Common myeloid progenitor, CD34-positive (primary cell): ENCODE measurements around the gene KRT81. TPM values are rescaled to one million over a fixed set of nuclear protein-coding genes. Genes with fewer than 3 reads are reported as not detected.

Experiments used
- CTCF ChIA-PET: fragments of 350-600 bp; sonication (Branson Sonifier 250); formaldehyde crosslinking; loops from one replicate; lab custom pipeline; 2021; ENCODE audit warnings: antibody characterized with exemption; lab: Charles Lee
- POLR2A ChIA-PET: fragments of 350-600 bp; sonication (Branson Sonifier 250); formaldehyde crosslinking; loops from one replicate; lab custom pipeline; 2021; ENCODE audit warnings: antibody characterized with exemption; lab: Charles Lee
- DNase-seq, 3 donors: peaks; one replicate each; pipeline versions ENCODE4 v3.0.0 to v3.0.0-alpha.2; 2013
- H3K27ac ChIP-seq, 2 experiments: 1 replicate in 1 of 2; 2 replicates in 1 of 2; pipeline ENCODE4 v1.7.0; 2013; ENCODE audit warnings: inconsistent platforms in 2 of 2, low read length in 2 of 2, mild to moderate bottlenecking in 2 of 2, low read depth in 1 of 2, moderate library complexity in 1 of 2; ENCODE audit not compliant: severe bottlenecking in 2 of 2, insufficient read depth in 1 of 2, poor library complexity in 1 of 2
- H3K27me3 ChIP-seq, 5 experiments: replicated peaks in 2 of 5; 1 replicate in 3 of 5; 2 replicates in 2 of 5; pipeline versions ENCODE4 v1.6.1 to v1.7.0; 2013; ENCODE audit warnings: low read length in 4 of 5, mild to moderate bottlenecking in 2 of 5, moderate library complexity in 2 of 5, inconsistent platforms in 1 of 5; ENCODE audit not compliant: insufficient read depth in 5 of 5, control insufficient read depth in 4 of 5
- H3K36me3 ChIP-seq, 4 experiments: 1 replicate in 2 of 4; 2 replicates in 2 of 4; pipeline versions ENCODE4 v1.6.1 to v1.7.0; 2013; ENCODE audit warnings: low read length in 3 of 4, control low read depth in 1 of 4, mild to moderate bottlenecking in 1 of 4; ENCODE audit not compliant: control insufficient read depth in 4 of 4, insufficient read depth in 4 of 4
- H3K4me1 ChIP-seq, 4 experiments: 1 replicate in 3 of 4; 2 replicates in 1 of 4; pipeline versions ENCODE4 v1.6.1 to v1.7.1; 2013; ENCODE audit warnings: low read length in 3 of 4, mild to moderate bottlenecking in 3 of 4, control low read depth in 1 of 4, inconsistent platforms in 1 of 4, moderate library complexity in 1 of 4; ENCODE audit not compliant: control insufficient read depth in 4 of 4, insufficient read depth in 4 of 4; ENCODE audit errors: control extremely low read depth in 1 of 4
- H3K4me3 ChIP-seq, 7 experiments: 1 replicate in 4 of 7; 2 replicates in 3 of 7; pipeline versions ENCODE4 v1.5.1 to v1.7.0; 2013; ENCODE audit warnings: mild to moderate bottlenecking in 7 of 7, low read length in 6 of 7, moderate library complexity in 6 of 7, inconsistent platforms in 2 of 7, low read depth in 2 of 7, control low read depth in 1 of 7; ENCODE audit not compliant: insufficient read depth in 4 of 7, control insufficient read depth in 1 of 7; ENCODE audit errors: extremely low read depth in 1 of 7
- H3K9me3 ChIP-seq, 5 experiments: 1 replicate in 4 of 5; 2 replicates in 1 of 5; pipeline versions ENCODE4 v1.6.1 to v1.7.1; 2013; ENCODE audit warnings: low read length in 4 of 5, mild to moderate bottlenecking in 2 of 5, inconsistent platforms in 1 of 5, low read depth in 1 of 5, moderate library complexity in 1 of 5; ENCODE audit not compliant: control insufficient read depth in 4 of 5, insufficient read depth in 2 of 5; ENCODE audit errors: control extremely low read depth in 1 of 5
- WGBS: methylation state at CpG from one replicate; pipeline ENCODE4 v1.1.5; 2013; ENCODE audit not compliant: insufficient coverage; 5-methylcytosine and 5-hydroxymethylcytosine counted together
- polyA plus RNA-seq: library from polyadenylated mRNA; unstranded; fragments of 120-200 nt; gene quantifications from one replicate; pipeline ENCODE4 v1.2.1, GENCODE V29; 2013

The KRT81 gene
- not detected for polyA plus RNA-seq

DNA sequence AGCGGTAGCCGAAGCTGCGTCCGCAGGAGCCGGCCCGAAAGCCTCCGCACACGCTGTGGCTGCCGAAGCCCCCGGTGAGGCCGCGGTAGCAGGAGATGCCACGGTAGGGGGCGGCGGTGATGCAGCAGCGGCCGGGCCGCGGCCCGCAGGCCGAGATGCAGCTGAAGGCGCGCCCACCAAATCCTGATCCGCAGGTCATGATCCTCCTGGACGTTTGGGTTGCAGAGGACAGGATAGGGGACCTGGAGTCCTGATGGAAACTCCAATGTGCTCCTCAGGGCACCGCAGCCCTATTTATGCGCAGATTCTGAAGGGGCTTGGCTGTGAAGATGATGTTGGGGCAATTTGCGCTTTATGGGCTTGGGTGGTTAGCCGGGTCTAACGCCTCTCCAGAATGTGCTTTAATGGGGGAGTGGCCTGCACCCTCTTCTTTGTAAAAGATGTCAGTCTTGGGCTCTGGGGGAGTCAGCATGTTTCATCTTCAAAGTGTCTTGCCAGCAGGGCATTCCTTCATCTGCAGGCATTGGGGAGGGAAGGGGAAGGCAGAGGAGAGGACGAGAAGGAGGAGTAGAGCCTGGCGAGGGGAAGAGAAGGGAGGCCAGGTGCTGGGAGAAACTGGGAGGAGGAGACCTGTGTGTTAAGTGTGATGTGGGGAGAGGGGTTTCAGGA is at the start of gene KRT81:
KRT81 (minus strand) TSS at position 268 of the 669 bp plus-strand sequence; CDS start at position 199, 69 bp downstream.
- Histone ChIP-seq H3K4me3 (no peak within 1 kb of the TSS), H3K9me3 (no peaks in the 10 kb centered on the region), H3K36me3 (no peaks in the 10 kb centered on the region), H3K27me3 (peaks cover 0 to 8% (median 2%) of the 10 kb centered on the region in 5 experiments), H3K27ac (no peak within 1 kb of the TSS), H3K4me1 (peaks cover 0 to 23% (median 11%) of the 10 kb centered on the region in 4 experiments)
- 83% methylated on average over 18 of the region's 32 CpGs for WGBS
- DNase-seq = no peak
- ChIA-PET POLR2A (no interaction called here), CTCF (interaction anchor here (4.9 to 5.0 kb wide), 2 partner anchors 12 to 14 kb away, joined by 27 to 32 read pairs; no protein-coding TSS in a partner anchor)

DNA sequence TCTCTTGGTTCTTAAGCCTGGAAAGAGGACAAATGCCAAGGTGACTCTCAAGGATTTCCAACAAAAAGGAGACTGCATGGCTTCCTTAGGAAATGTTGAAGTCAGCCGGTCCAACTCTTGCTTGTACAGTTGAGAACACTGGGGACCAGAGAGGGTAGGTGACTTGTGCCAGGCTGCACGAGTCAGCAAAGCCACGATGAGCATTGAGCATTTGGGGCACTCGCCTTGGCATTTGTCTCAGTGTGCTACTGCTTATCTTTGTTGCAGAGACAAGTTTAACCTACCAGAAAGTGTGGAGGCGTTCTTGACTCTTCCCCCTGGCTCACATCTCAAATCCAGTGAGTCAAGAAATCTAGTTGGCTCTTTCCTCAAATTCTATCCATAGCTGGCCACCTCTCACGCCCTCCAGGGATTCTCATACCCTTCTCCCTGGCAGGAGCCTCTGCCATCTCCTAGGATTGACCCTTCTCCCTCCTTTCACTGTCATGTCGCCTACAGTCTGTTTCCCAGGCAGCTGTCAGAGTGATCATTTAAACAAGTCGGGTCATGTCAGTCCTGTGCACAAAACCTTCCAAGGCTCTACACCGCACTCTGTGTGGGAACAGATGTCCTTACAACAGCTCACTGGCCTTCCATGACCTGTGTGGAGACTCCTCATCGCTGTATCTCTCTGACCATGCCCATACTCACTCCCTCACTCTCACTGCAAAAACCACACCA is 47.1 kb upstream of the KRT81 start:
- 94% methylated on average over 10 of the region's 10 CpGs for WGBS
- H3K27ac ChIP-seq = no peak overlapping the region
- ChIA-PET CTCF (interaction anchor here (0.6 to 1.7 kb wide), 9 partner anchors 9 to 613 kb away, joined by 3 to 6 read pairs (median 4); no protein-coding TSS in a partner anchor), POLR2A (interaction anchor here (0.9 kb wide), 1 partner anchor 11 kb away, joined by 3 read pairs; no protein-coding TSS in a partner anchor)
- H3K4me3 ChIP-seq = no peak overlapping the region
- no peaks in the 10 kb centered on the region for H3K36me3 ChIP-seq
- no peak for DNase-seq
- peaks cover 0 to 5% (median 0%) of the 10 kb centered on the region in 5 experiments for H3K27me3 ChIP-seq
- H3K9me3 ChIP-seq = peaks cover 0 to 11% (median 4%) of the 10 kb centered on the region in 5 experiments
- no peaks in the 10 kb centered on the region for H3K4me1 ChIP-seq

DNA sequence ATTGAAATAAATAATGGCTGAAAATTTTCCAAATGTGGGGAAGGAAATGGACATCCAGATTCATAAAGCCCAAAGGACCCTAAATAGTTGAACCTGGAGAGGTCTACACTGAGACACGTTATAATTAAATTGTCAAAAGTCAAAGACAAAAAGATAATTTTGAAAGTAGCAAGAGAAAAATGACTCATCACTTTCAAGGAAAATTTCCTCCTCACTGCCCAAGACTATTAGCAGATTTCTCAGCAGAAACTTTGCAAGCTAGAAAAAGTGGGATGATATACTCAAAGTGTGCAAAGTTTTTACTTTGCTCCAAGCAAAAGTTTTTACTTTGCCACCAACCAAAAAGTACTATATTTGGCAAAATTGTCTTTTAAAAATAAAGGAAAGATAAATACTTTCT is 45.7 kb upstream of the KRT81 start:
- H3K27ac ChIP-seq = no peak overlapping the region
- H3K9me3 ChIP-seq = peaks cover 0 to 11% (median 3%) of the 10 kb centered on the region in 5 experiments
- H3K36me3 ChIP-seq = no peaks in the 10 kb centered on the region
- no CpG with 5 or more reads among the region's 1 CpG for WGBS
- ChIA-PET POLR2A (no interaction called here), CTCF (interaction anchor here (1.1 to 1.5 kb wide), 6 partner anchors 9 to 541 kb away, joined by 3 to 7 read pairs (median 4); no protein-coding TSS in a partner anchor)
- H3K4me1 ChIP-seq = no peaks in the 10 kb centered on the region
- DNase-seq = peak in 2 of 3 donors; percentile 13 to 33
- no peak overlapping the region for H3K4me3 ChIP-seq
- peaks cover 0 to 5% (median 0%) of the 10 kb centered on the region in 5 experiments for H3K27me3 ChIP-seq

DNA sequence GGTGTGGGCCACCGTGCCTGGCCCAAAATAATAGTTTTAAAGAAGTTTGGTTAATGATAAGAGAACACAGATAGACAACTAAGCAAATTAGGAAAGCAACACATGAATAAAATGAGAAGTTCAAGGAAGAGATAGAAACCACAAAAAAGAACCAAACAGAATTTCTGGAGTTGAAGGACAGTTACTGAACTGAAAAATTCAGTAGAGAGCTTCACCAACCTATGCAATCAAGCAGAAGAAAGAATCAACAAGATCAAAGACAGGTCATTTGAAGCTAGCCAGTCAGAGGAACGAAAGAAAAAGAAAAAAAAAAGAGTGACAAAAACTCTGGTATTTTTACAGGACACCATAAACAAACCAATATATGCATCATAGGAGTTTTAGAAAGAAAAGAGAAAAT is 45.3 kb upstream of the KRT81 start:
- Histone ChIP-seq H3K27me3 (peaks cover 0 to 5% (median 0%) of the 10 kb centered on the region in 5 experiments), H3K27ac (no peak overlapping the region), H3K4me1 (no peaks in the 10 kb centered on the region), H3K4me3 (no peak overlapping the region), H3K9me3 (peaks cover 0 to 11% (median 3%) of the 10 kb centered on the region in 5 experiments), H3K36me3 (no peaks in the 10 kb centered on the region)
- POLR2A ChIA-PET = no interaction called here
- no CpG with 5 or more reads among the region's 2 CpGs for WGBS
- CTCF ChIA-PET = interaction anchor here (1.1 to 1.5 kb wide), 3 partner anchors 9 to 182 kb away, joined by 4 to 7 read pairs (median 4); no protein-coding TSS in a partner anchor
- peak in 1 of 3 donors; percentile 8 for DNase-seq

DNA sequence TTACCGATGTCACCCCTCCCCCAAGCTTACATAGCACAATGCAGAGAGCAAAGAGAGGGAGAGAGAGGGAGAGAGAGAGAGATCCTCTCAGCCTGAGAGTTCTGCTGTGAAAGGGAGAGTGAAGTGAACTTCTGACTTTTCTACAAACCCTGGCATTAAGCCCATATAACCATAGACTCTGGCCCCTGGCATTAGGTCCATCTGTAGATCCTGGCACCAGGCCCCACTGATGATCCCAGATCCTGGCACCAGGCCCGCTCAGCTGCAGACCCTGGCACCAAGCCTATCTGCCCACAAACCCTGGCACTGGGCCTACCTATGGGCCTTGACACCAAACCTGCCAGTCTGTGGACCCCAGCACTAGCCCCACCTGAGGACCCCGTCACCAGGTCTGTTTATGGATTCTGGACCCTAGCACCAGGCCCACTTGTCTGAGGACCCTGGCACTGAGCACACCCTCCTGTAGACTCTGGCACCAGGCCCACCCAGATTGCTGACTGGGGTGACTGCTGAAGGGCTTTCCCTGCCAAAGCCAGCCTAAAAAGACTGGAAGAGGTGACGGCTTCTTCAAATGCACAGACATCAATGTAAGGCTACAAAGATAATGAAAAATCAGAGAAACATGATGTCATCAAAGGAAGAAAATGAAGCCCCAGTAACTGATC is 44.4 kb upstream of the KRT81 start:
- Histone ChIP-seq H3K4me3 (no peak overlapping the region), H3K9me3 (peaks cover 0 to 11% (median 3%) of the 10 kb centered on the region in 5 experiments), H3K36me3 (no peaks in the 10 kb centered on the region), H3K4me1 (no peaks in the 10 kb centered on the region), H3K27ac (no peak overlapping the region), H3K27me3 (peaks cover 0 to 5% (median 0%) of the 10 kb centered on the region in 5 experiments)
- CTCF ChIA-PET = interaction anchor here (0.7 to 1.4 kb wide), 2 partner anchors 21 to 26 kb away, joined by 3 to 4 read pairs; no protein-coding TSS in a partner anchor
- POLR2A ChIA-PET = no interaction called here
- 78% methylated on average over 4 of the region's 4 CpGs for WGBS
- DNase-seq = no peak

DNA sequence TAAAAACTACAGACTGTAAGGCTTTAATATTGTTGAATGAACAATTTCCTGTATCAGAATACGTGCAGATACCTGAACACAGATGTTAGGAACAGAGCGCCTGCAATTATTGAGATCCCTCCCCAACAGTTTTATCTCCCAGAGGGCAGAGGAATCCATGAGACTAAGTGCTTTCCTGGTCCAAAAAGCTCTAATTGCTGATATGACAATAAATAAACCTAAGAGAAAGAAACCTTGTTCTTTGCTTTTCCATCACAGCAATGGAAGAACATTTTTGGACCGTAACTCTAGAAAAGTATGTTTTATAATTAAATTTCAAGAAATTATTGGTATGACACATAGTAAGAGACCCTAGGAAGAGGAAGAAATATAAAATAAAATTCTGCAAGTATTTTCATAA is 42.9 kb upstream of the KRT81 start:
- Histone ChIP-seq H3K4me1 (no peaks in the 10 kb centered on the region), H3K36me3 (no peaks in the 10 kb centered on the region), H3K4me3 (no peak overlapping the region), H3K9me3 (peaks cover 0 to 11% (median 3%) of the 10 kb centered on the region in 5 experiments), H3K27ac (no peak overlapping the region), H3K27me3 (peaks cover 0 to 3% (median 0%) of the 10 kb centered on the region in 5 experiments)
- ChIA-PET CTCF (interaction anchor here (0.6 to 1.0 kb wide), 4 partner anchors 17 to 124 kb away, joined by 3 to 4 read pairs (median 4); no protein-coding TSS in a partner anchor), POLR2A (no interaction called here)
- DNase-seq = no peak
- WGBS = 100% methylated on average over 2 of the region's 3 CpGs
